DLD1 (cell line): ENCODE measurements around the gene MSMO1.
"Not testable (repeated sequence)": the region's sequence is repeated elsewhere in the genome, so short reads cannot be mapped to it uniquely, and the experiment has no call there.

Source experiments
- in situ Hi-C: cut with HindIII; loops from 2 replicates; pipeline ENCODE4 v1.10.0; 2017; ENCODE audit warnings: low sequenced_read_pairs

The MSMO1 gene

DNA sequence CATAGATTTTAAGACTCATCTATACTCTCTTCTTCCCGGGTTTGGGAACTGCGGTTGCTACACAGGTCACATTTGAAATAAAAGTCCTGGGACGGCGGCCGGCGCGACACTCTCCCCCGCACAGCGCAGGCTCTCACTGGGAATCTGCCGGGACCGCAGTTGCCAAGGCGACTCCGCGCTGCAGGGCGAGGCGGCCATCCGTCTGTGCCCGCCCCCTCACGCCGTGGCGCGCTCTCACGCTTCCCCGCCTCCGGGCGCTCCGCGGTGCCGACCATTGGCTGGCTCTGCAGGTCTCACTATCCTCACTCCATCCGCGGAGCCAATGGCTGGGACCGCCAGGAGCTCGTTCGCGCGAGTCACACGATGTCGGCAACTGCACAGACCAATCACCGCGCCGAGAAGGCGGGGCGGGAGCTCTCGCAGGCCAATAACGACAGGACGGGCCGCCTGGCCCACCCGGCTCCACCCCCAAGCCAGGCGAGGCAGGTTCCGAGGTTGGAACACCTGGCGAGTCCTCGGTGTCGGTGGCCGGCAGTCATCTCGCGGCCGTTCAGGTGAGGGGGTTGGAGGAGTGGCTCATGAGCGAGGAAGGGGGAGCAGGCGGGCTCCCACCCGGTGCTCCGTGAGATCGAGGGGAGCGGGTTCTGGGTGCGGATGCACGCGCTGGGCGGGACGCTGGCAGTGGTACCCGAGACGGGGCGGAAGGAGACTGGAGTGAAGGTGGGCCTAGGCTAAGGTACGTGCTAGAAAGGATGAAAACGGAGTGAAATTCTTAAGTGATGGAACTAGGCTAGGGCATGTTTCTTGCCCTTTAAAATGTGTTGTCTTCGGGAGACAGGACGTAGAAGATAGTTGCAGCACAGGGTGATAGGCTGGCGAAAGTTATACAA is at the start of gene MSMO1:
Gene MSMO1, plus strand, starts transcription at position 459 of the 890 bp plus-strand sequence. CDS start 5,702 bp downstream, outside the sequence.
- in situ Hi-C loops = no loop called here

DNA sequence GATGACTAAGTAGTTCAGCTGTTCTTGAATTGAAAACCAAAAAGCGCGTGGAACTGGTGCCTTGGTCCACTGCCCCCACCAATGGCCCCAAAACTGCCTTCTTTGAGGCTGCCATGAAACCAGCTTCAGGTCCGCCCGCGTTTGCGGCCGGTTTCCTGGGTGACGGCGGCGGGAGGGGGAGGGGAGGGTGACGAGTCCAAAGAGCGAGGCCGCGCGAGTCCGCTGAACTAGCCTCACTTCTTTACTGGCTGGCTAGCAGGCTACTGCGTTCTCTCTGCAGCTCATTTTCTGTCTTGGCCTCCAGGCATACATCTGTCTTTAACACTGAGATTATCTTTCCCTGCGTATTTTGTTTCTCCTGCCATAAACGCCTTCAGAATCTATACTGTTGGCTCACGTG is 47.9 kb upstream of the MSMO1 start:
- in situ Hi-C loops = not testable (repeated sequence)

DNA sequence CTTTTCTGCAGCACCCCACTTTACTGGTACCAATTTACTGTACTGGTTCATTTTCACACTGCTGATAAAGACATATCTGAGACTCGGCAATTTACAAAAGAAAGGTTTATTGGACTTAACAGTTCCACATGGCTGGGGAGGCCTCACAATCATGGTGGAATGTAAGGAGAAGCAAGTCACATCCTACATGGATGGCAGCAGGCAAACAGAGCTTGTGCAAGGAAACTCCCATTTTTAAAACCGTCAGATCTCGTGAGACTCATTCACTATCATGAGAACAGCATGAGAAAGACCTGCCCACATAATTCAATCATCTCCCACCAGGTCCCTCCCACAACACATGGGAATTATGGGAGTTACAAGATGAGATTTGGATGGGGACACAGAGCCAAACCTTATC is 42.8 kb upstream of the MSMO1 start:
- in situ Hi-C loops = not testable (repeated sequence)

DNA sequence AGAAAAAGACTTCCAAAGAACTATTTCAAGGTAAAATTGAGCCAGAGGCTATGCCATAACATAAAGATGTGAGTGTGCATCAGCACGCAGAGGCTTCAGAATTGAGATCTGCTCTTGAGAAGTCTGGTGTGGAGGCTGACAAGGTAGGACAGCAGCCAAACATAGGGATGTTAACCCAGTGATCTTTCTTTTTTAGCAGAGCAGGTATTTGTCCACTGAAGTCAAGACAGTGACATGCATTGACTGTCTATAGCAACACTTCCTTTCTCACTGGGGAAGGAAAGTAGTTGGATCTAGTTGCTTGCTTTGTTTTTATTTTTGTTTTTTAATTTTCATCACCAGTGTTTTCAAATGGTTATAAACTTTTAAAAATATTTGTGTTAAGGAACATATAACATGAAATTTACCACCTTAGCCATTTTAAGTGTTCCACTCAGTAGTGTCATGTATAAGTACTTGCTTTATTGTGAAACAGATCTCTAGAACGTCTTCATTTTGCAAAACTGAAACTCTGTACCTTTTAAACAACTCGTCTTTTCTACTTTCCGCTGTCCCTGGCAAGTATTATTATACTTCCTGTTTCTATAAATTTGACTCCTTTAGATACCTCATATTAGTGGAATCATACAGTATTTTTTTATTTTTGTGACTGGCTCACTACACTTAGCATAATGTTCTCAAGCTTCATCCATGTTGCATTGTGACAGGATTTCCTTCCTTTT is 40.7 kb upstream of the MSMO1 start:
- in situ Hi-C loops = not testable (repeated sequence)

DNA sequence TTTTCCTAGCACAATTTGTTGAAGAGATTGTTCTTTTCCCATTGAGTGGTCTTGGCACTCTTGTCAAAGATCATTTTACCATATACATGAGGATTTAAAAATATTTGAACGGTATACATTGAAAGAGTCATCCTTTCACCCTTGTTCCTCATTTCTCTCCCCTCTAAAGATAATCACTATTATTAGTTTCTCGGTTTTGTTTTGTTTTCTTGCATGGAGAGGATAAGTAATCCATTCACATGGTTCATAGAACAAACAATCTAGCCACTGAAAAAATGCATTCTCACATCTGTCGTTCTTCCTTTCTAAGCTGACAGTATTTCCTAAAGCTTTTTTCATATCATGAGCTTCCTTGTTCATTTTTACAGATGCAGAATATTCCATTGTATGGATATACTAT is 39.2 kb upstream of the MSMO1 start:
- in situ Hi-C loops = no loop called here

DNA sequence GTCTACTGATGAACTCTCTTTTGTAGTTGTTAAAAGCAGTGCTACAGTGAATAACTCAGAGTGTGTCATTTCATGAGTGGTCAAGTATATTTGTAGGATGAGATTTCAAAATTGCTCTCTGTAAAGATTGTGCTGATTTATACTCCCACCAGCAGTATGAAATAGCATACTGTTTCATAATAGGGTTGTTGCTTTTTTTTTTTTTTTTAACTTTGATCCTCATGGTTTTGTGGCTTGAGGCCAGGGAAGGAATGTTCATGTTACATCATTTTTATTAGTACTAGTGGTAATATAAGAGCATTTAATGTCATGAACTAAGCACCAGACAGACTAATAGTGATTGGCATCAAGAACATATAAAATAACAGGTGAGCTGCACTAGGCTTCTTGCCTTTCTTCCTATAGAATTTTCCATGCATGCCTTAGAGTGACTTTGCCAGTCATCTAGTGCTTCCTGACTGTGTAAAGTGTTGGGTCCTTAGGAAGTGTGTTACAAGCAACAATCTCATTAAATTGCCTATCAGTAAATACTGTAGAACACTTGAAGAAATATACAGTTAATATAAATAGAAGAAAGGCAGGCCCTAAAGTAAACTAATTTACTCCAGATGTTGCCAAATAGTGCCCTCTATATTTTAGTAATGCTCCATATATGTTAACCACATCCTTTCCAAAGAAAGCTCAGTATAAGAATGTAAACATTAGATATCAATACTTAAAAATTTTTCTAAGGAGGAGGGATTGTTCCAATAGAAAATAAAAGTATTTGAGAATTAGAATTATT is 38.6 kb upstream of the MSMO1 start:
- in situ Hi-C loops = no loop called here

DNA sequence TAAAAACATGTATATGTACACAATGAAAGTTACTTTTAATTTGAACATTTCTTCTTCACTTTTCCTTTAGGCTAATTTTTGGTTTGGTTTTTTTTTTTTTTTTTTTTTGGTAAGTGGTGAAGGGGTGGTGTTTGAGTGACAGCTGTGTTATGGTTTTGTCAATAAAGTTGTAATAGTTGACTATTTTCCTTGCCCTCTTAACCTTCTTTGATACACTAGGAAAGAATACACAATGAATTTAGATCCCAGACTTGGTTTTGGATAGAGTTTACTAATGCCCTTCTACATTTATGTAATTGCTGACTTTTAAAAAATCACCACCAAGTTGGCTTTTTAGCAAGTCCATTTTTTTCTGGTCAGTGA is 38.1 kb upstream of the MSMO1 start:
- in situ Hi-C loops = no loop called here

DNA sequence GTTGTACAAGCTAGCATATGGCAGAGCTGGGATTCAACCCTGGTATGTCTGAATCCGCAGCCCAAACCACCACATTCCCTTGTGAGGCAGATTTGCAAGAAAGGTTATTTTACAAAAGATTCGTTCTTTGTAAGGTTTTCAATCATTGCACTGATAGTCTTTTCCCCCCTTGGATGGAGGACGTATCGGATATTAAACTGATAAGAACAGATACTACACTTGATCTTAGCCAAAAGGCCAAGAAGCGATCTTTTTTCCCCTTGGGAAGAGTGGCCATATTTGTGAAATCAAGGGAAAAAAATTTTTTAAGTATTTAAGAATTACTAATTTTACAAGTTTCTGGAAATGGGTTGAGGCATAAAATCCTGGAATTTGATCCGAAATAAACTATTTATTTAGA is 34.4 kb upstream of the MSMO1 start:
- in situ Hi-C loops = no loop called here

DNA sequence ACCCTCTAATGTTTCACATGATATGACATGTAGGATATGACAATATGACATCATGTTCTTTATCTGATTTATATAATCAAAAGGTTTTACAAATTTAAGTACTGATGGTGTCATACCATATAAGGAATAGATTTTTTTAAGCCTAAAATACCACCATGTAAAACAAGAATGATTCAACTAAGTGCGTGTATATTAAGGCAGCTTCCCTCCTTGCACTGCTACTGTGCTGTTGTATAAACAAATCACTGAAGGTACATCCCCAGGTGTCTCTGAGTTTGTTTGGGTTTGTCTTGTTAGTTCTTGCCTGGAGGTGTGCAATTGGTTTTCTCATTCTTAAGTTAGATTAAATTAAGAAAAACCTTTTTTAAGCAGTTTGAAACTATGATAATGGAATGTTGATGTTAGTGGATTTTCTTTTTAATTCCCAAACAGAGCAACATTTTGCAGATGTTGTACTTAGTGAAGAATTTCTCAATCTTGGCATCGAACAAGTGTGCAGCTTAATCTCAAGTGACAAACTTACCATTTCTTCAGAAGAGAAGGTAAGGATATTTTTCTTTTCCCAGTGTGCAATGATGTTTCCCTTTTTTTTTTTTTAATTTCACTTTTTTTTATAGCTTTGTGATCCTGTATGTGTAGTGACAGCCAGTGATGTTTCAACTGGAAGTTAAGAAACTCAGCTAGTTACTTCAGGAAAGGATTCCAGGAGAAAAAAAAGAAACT is 33.4 kb upstream of the MSMO1 start:
- in situ Hi-C loops = no loop called here

DNA sequence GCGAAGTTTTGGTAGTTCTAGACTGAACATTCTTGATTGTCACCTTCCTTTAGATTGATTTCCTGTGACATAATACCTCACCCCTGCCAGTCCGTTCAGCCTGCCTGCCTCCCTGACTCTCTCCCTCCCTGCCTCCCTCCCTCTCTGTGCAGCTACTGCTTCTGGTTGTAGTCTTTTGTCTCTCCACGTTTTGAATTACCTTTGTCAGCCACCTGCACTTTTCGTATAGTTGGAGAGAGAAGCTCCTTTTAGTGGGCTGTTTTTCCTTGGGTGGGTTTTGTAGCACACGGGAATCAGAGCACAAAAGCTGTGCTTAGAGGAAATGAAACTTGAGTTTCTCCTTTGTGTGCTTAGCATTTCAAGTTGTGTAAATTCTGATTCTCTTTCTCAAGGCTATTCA is 32.6 kb upstream of the MSMO1 start:
- in situ Hi-C loops = no loop called here

DNA sequence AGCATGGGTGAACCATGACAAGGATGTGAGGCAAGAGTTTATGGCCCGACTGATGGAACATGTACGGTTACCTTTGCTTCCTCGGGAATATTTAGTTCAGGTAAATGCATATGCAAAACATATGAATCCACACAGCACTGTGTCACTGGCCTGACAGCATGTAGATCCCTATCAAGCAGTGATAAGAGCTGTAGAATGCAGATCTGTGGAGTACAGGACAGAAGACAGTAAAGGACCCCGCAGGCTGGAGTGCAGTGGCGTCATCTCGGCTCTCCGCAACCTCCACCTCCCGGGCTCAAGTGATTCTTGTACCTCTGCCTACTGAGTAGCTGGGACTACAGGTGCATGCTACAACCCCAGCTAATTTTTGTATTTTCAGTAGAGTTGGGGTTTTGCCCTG is 29.8 kb upstream of the MSMO1 start:
- in situ Hi-C loops = no loop called here

DNA sequence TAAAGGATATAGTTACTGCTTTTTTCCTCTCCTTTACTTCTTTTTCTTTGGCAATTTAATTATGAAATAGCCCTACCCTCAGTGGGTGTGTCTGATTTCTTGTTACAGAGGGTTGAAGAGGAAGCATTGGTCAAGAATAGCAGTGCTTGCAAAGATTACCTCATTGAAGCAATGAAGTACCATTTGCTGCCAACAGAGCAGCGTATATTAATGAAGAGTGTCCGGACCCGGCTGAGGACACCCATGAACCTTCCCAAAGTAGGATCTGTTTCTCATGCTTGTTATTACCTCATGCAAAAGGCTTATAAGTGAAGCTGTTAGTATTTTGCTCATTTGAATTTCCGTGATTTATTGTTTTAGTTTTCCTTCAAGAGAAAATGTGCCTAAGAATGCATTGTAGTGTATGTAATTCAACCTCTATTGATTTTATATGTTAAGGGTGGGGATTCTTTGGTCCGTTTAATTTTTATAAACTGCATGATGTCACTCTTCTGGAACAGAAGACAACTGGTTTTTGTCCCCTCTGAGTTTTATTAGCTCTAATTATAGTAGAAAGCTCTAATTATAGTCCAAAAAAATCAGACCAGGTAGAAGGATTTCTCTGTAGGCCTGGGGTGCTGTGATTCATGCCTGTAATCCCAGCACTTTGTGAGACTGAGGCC is 27.9 kb upstream of the MSMO1 start:
- in situ Hi-C loops = no loop called here

DNA sequence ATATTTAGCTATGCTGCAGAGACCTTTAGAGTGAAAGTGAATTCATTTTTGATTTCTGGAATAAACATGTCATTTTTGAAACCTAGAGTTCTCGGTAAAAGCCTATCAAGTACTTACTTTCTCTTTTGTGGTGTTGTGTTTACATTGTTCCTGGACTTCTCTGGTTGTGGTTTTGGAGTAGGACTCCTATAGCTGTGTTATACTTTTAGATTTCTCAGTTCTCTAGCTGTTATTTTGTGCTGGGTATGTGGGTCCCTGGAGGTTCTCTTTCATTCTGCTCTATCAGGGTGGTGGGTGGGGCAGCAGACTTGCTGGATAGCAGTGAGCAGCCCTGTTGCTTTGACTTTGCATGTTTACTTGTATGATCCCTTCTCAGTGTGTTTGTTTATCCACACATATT is 25.6 kb upstream of the MSMO1 start:
- in situ Hi-C loops = no loop called here

DNA sequence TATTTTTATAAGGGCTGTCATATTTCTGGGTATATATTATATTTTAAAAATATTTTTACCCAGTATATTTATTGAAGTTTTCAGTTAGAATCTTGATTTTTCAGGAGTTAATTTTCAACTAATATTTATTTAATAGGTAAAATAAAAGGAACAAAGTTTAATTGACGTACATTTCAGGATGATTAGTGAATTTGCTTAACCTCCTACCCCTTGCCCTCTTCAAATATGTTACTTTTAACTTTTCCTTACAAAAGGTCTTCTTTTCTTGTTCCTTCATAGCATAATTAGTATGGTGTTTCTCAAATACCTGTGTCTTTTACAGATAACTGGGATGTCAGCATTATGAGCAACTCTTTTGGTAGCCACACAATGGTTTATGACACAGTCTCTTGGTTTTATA is 24.8 kb upstream of the MSMO1 start:
- in situ Hi-C loops = no loop called here

DNA sequence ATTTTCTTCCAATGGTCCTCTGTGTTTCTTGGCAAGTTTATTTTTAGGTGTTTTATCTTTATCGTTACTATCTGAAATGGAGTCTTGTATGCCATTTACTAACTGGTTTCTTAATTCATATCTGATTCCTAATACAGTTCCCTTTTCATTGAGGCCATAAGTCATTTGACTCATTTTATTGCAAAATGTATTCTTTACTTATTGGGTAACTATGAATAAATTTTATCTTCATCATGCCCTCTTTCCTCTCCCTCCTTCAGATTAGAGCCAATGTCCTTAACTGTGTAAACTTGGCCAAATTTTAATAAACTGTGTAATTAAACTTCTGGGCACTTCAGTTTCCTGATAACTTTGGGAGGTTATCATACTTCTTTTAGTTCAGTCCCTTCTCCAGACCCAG is 19.3 kb upstream of the MSMO1 start:
- in situ Hi-C loops = no loop called here

DNA sequence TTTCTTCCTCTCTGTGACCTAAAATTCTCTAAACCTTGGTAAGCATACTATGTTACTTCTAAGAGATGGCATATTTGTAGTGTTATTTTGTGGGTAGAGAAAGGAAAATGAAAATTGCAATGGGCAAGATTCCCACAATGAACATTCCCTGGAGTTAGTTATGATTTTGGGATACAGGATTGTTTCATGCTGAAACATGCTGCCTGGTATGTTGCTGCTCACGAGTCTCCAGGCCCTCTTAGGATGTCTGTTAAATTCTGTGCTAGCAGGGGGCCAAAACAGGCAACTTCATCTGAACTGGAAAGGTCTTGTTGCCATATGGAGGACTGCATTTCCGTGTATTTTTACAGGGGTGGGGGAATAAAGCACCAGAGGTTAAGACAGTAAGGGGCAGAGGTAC is 18.9 kb upstream of the MSMO1 start:
- in situ Hi-C loops = no loop called here

DNA sequence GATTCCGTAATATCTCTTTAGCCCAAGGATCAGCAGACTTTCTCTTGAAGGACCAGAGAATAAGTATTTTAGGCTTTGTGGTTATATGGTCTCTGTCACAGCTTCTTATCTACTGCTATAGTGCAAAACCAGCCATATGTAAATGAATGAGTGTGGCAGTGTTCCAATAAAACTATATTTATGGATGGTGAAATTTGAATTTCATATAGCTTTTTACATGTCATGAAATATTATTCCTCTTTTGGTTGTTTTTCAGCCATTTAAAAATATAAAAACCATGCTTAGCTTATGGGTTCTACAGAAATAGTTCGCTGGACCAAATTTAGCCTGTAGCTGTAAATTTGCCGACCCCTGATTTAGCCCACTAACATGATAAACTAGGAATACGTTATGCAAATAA is 18.0 kb upstream of the MSMO1 start:
- in situ Hi-C loops = no loop called here

DNA sequence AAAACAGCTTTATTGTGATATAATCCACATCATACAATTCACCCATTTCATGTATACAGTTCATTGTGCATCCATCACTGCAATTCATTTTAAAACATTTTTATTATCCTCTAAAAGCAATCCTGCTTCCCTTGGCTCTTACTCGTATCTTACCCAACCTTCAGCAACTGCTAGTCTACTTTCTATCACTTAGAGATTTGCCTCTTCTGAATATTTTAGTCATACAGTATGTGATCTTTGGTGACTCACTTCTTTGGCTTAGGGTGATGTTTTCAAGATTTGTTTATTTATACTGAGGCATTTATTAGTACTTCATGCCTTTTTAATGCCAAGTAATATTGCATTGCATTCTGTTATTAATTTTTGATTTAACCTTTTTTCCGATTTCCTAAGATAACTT is 15.0 kb upstream of the MSMO1 start:
- in situ Hi-C loops = no loop called here

DNA sequence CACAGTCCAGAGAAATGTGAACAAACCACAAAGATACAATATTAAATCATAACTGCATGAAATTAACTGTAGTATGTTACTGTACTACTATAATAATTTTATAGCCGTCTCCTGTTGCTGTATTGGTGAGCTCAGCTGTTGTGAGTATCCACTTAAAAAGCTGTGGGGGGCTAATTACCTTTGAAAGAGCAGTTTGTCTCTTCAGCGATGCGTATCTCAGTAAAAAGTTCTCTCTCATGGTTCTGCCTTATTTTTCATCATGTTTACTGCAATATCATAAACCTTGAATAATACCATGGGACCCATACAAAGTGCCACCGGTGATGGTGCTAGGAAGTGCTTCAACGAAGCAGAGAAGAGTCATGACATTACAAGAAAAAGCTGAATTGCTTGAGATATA is 8.4 kb upstream of the MSMO1 start:
- in situ Hi-C loops = no loop called here

DNA sequence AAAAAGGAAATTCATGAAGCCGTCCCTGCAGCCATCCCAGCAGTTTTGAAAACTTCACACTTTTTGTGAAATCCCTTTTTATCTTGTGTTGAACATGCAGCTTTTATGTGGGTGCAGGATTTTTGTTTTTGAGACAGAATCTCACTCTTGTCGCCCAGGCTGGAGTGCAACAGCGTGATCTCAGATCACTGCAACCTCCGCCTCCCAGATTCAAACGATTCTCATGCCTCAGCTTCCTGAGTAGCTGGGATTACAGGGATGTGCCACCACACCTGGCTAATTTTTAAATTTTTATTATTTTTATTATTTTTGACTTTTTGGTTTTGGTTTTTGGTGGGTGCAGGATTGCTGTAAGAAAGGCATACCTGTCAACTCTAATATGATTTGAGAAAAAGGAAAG is 8.0 kb upstream of the MSMO1 start:
- in situ Hi-C loops = no loop called here
